T-helper 1 cell treated with Interleukin-12 subunit alpha and Interleukin-12 subunit beta and Interleukin-4 antibody, amounts not matched to agents 30 μg/mL and 1 μg/mL, for 36 hours (primary cell): ENCODE measurements around the gene MEPCE.

Experiments used
- H3K27ac Mint-ChIP-seq: one replicate; pipeline ENCODE4 v1.8.0; 2021; ENCODE audit warnings: mild to moderate bottlenecking, mixed read lengths
- H3K27me3 Mint-ChIP-seq: one replicate; pipeline ENCODE4 v1.8.0; 2021; ENCODE audit warnings: low read depth, mixed read lengths
- H3K36me3 Mint-ChIP-seq: one replicate; pipeline ENCODE4 v1.8.0; 2021; ENCODE audit warnings: low read depth, mixed read lengths
- H3K4me1 Mint-ChIP-seq: one replicate; pipeline ENCODE4 v1.8.0; 2021; ENCODE audit warnings: low read depth, mixed read lengths
- H3K4me3 Mint-ChIP-seq: one replicate; pipeline ENCODE4 v1.8.0; 2021; ENCODE audit warnings: mild to moderate bottlenecking, moderate library complexity, mixed read lengths
- H3K9me3 Mint-ChIP-seq: one replicate; pipeline ENCODE4 v1.8.0; 2021; ENCODE audit warnings: mixed read lengths

MEPCE gene

DNA sequence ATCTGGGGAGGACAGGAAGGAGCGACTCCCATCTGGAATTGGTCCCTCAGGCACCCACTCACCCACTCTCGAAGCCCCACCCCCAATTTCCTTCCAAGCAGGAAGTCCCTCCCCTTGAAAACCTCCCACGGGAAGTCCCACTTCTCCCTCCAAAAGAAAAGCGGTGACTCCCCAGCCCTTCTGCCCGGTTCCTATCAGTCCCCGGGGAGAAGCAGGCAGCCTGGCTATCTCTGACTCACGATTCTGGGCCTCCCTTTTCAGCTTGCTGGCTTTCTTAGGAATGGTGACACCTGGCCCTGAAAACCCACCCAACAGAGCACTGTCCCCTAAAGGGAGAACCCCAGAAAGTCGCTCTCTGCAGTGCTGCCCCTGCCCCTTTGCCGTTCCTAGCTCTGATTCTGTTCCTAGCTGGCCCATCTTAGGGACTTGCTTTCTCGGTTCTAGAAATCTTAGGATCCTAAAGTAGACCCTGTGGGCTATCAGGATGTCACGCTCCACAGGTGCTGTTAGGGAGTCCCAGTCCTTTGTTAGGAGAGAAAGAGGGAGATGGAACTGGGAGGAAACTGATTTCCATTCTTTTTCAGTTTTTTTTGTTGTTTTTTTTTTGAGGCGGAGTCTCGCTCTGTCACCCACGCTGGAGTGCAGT is 43.3 kb downstream of the MEPCE start:
- H3K27ac Mint-ChIP-seq: peak overlapping the region; percentile 74
- H3K36me3 Mint-ChIP-seq: peaks cover 34% of the 10 kb centered on the region

DNA sequence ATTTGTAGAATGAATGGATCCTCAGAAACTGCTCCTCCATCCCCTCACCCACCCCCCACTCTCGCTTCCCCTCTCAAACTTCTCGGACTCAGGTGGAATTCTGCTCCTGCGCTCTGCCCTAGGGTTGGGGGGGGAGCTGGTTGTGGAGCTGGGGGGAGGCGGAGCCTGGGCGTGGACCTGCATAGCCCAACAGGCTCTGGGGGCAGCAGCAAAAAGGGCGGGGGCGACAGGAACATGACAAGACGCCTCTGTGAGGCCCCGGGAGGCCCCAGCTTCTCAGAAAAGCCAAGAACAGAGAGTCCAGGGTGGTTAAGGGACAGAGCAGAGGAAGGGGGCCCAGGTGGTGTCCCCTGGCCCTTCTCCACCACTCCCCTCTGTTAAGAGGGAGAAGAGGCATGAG is 45.9 kb downstream of the MEPCE start:
- peaks cover 33% of the 10 kb centered on the region for H3K36me3 Mint-ChIP-seq
- H3K27me3 Mint-ChIP-seq: no peaks in the 10 kb centered on the region
- peaks cover 29% of the 10 kb centered on the region for H3K4me1 Mint-ChIP-seq
- H3K9me3 Mint-ChIP-seq: no peaks in the 10 kb centered on the region
- H3K27ac Mint-ChIP-seq: peak overlapping the region; percentile 67
- H3K4me3 Mint-ChIP-seq: peak overlapping the region; percentile 97

More for the DNA sequence above, 43.3 kb downstream of the MEPCE start:
- no peaks in the 10 kb centered on the region for H3K27me3 Mint-ChIP-seq
- no peaks in the 10 kb centered on the region for H3K9me3 Mint-ChIP-seq
- no peak overlapping the region for H3K4me3 Mint-ChIP-seq
- peaks cover 29% of the 10 kb centered on the region for H3K4me1 Mint-ChIP-seq

DNA sequence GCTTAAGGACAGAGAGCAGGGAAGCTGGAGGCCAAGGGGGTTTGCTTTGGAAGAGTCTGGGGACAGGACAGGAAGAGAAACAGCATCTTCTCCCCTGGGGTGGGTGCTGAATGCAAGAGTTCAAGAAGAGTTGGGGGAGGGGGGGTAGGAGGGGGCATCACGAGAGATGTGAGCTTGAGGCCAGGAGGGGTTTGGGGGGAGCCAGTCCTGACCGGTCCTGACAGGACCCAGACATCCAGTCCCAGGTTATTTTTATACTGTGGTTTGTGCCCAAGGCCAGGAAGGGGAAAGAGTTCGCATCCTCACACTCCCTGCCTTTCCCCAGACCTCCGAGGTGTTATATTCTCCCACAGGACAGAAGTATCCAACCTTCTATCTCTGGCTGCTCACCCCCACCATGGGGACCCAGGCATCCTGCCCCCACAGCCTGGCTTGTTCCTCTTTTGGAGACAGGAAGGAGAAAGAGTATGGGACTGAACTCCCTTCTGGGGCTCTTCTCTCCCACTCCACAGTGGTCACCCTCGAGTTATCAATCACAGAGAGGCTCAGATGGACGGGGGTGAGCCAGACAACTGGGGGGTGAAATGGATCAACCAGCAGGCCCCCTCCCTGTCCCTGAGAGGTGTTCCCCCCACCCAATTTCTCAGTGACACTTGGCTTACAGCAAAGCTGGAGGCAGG is 46.6 kb downstream of the MEPCE start:
- no peaks in the 10 kb centered on the region for H3K27me3 Mint-ChIP-seq
- H3K4me1 Mint-ChIP-seq: peaks cover 27% of the 10 kb centered on the region
- H3K4me3 Mint-ChIP-seq: peak overlapping the region; percentile 97
- no peaks in the 10 kb centered on the region for H3K9me3 Mint-ChIP-seq
- peaks cover 29% of the 10 kb centered on the region for H3K36me3 Mint-ChIP-seq
- H3K27ac Mint-ChIP-seq: peak overlapping the region; percentile 90

DNA sequence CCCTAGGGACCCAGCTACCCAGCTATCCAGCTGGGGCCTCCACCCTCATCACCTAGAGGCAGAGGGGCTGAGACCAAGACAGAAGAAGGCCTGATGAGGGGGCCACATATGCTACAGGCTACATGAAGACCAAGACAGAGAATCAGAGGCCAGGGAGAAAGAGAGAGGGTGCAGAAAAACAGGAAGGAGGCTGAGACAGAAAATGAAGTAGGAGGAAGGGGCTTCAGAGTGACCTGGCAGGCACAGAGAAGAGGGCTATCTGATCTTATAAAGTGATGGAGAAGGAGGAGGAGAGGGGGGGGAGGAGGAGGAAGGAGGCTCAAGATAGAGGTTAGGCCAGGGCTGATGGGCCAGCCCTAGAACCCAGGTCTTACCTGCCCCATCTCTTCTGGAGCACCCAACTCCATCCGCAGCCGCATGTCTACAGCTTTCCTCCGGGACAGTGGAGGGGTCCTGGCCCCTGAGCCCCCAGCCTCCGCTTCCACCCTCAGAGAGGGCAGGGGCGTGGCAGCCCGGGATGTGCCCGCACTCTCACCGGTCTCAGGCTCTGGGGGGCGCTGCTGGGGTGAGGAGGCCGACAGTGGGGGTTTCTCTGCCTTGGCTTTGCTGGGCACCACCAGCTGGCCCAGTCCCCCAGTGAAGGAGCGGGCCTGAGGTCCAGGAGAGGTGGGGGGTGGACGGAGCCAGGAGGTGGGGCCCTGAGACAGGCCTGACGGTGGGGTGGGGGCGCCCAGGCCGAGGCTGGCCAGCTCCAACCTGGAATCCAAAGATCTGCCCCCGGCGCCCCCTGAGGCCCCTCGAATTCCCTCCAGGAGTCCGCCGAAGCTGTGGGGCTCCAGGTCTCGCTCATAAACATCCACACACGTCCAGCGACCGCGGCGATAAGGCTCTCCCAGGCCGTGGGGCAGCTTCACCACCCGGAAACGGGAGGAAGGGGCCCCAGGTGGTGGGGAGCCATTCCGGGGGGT is 47.6 kb downstream of the MEPCE start:
- peak overlapping the region; percentile 97 for H3K4me3 Mint-ChIP-seq
- H3K27ac Mint-ChIP-seq: peak overlapping the region; percentile 90
- peaks cover 29% of the 10 kb centered on the region for H3K4me1 Mint-ChIP-seq
- H3K9me3 Mint-ChIP-seq: no peaks in the 10 kb centered on the region
- peaks cover 29% of the 10 kb centered on the region for H3K36me3 Mint-ChIP-seq
- H3K27me3 Mint-ChIP-seq: no peaks in the 10 kb centered on the region

DNA sequence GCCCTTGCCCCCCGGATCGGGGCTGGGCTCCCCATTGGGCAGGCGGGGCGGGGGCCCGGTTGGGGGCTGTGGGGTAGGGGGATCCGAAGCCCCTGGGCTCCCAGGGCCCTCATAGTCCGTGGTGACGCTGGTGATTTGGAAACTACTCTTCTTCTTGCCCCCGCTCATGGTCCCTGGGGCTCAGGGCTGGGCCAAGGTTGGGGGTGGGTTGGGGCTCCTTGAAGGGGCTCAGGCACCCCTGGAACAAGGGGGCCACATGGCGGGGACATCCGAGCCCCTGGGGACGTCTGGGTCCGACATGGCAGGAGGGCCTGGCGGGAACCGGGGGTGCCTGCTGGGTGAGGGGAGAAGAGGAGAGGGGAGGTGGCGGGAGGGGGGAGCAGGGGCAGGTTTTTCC is 48.2 kb downstream of the MEPCE start:
- Mint-ChIP-seq H3K4me3 (peak overlapping the region; percentile 98), H3K27me3 (peaks cover 3% of the 10 kb centered on the region), H3K4me1 (peaks cover 35% of the 10 kb centered on the region), H3K27ac (peak overlapping the region; percentile 94), H3K9me3 (no peaks in the 10 kb centered on the region), H3K36me3 (peaks cover 29% of the 10 kb centered on the region)

DNA sequence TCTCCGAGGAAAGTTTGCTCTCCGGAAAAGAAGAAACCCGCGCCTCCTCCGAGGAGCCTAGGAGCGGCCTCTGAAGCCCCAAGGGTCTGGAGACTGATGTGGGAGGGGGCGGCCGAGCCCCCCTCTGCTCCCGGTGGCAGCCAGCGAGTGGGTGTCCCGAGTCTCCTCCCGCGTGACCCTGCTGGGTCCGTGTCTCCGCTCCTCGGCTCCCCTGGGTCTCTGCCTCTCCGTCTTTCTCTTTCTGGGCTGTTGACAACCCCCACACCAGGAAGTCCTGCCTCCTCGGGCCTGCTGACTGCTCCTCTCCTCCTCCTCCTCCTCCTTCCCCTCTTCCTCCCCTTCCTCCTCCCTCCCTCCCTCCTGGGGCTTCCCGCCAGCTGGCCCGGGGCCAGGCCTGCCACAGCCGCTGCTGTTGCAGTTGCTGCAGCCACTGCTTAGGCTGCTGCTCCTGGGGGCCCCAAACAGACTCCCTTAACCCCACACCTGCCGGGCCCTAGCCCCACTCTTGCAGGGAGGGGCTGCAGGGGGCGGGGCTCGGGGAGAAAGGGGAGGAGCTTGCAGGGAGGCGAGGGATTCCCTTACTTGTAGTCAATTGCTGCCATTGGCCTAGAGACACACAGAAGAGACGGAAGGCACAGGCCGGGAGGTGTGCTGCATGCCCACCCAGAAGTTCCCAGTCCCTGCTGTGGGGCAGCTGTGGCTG is 49.5 kb downstream of the MEPCE start, which contains the start of gene TSC22D4:
Gene TSC22D4, minus strand, starts transcription at position 257 of the 703 bp plus-strand sequence. CDS start 1,176 bp downstream, outside the sequence.
- H3K36me3 Mint-ChIP-seq: peaks cover 20% of the 10 kb centered on the region
- H3K4me1 Mint-ChIP-seq: peaks cover 31% of the 10 kb centered on the region
- peak within 1 kb of the TSS; percentile 98 for H3K4me3 Mint-ChIP-seq
- no peaks in the 10 kb centered on the region for H3K9me3 Mint-ChIP-seq
- H3K27me3 Mint-ChIP-seq: peaks cover 3% of the 10 kb centered on the region
- peak within 1 kb of the TSS; percentile 94 for H3K27ac Mint-ChIP-seq

DNA sequence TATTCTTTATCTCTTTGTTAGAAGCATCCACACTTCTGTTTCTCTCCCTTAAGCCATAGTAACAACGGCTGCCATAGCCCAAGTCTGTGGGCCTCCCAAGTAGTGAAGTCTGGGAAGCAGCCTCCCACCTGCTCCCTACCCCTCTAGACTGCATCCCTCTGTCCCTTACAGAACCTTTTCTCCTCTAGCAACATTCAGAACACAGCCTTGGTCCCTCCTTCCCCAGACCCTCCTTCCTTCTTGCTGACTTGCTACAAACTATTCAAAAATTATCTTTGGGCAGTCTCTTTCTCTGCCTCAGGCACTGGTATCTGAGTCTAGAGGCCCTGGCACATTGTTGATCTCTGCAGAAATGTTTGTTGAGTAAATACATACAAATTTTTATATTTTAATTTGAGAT is 51.8 kb downstream of the MEPCE start:
- peaks cover 3% of the 10 kb centered on the region for H3K27me3 Mint-ChIP-seq
- H3K9me3 Mint-ChIP-seq: no peaks in the 10 kb centered on the region
- H3K4me1 Mint-ChIP-seq: peaks cover 24% of the 10 kb centered on the region
- H3K4me3 Mint-ChIP-seq: no peak overlapping the region
- peaks cover 9% of the 10 kb centered on the region for H3K36me3 Mint-ChIP-seq
- no peak overlapping the region for H3K27ac Mint-ChIP-seq

DNA sequence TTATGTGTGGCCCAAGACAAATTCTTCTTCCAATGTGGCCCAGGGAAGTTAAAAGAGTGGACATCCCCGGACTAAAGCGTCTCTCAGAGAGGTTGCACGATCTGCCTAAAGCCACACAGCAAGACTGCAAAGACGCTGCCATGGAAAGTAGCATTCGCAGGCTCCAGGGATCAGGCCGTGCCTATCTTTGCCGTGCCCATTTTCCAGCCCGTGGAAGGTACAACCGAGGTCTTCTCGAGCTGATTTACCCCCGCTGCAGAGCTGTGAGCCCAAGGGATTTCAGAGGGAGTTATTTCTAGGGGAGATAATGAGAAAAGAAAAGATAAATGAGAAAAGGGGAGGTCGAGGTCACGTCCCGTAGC is 53.1 kb downstream of the MEPCE start:
- peaks cover 3% of the 10 kb centered on the region for H3K27me3 Mint-ChIP-seq
- peak overlapping the region; percentile 89 for H3K4me3 Mint-ChIP-seq
- H3K27ac Mint-ChIP-seq: peak overlapping the region; percentile 62
- H3K9me3 Mint-ChIP-seq: no peaks in the 10 kb centered on the region
- H3K36me3 Mint-ChIP-seq: peaks cover 5% of the 10 kb centered on the region
- H3K4me1 Mint-ChIP-seq: peaks cover 19% of the 10 kb centered on the region

DNA sequence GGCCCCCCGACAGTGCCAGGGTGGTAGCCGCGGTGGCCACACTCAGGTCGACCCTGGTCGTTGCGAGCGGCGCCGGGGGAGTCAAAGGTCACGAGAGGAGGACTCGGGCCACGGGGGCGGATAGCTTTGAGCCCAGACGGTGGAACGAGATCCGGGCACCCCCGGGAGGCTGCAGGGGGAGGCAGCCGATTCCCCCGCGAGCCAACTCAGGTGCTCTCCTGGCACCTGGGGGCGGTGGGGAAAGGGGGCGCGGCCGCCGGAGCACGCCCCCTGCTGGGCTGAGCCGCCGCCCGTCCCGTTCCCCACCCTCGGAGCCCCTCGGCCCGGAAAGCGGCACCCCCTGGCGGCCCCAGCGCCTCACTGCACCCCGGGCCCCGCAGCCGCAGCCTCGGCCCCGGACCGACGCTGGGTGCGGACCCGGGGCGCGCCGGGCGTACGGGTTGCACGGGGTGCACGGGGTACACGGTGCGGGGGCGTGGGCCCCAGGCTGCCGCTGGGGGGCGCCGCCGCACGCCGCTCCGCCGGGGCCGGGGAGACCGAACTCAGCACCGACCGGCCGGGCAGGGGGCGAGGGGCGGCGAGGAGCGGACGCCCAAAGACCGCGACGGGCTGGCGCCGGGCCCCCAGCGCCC is 53.6 kb downstream of the MEPCE start:
- Mint-ChIP-seq H3K27ac (no peak overlapping the region), H3K27me3 (peaks cover 3% of the 10 kb centered on the region), H3K9me3 (no peaks in the 10 kb centered on the region), H3K4me1 (peaks cover 19% of the 10 kb centered on the region), H3K36me3 (peaks cover 3% of the 10 kb centered on the region), H3K4me3 (peak overlapping the region; percentile 89)
